Kidney epithelial cell (primary cell): Measurements from ENCODE around the gene SRRM2. TPM values are rescaled to one million over a fixed set of nuclear protein-coding genes. Genes with fewer than 3 reads are reported as not detected.

Experiments used
- DNase-seq: peaks from one replicate; pipeline ENCODE4 v3.0.0-alpha.2; 2010; ENCODE audit warnings: low read depth
- H3K27me3 ChIP-seq: 2 replicates; pipeline ENCODE4 v1.6.0; 2011; ENCODE audit warnings: low read length; ENCODE audit not compliant: control insufficient read depth, insufficient read depth
- H3K36me3 ChIP-seq: 2 replicates; pipeline ENCODE4 v1.5.1; 2011; ENCODE audit warnings: low read length; ENCODE audit not compliant: control insufficient read depth, insufficient read depth
- H3K4me3 ChIP-seq: 2 replicates; pipeline ENCODE4 v1.5.1; 2011; ENCODE audit warnings: low read depth, mild to moderate bottlenecking, control low read depth, low read length
- total RNA-seq: library from RNA; depleted of rRNA; stranded (reverse); fragments of >200 nt; gene quantifications from 2 replicates; pipeline ENCODE4 v1.2.3, GENCODE V29; 2015
- TF ChIP-seq, protein P1 (sequence below): IDR thresholded peaks from 2 replicates; pipeline ENCODE4 v1.5.1; 2011; ENCODE audit warnings: mild to moderate bottlenecking, moderate library complexity, low read length, control low read depth, inconsistent platforms; ENCODE audit not compliant: insufficient read depth, poor library complexity, severe bottlenecking

Gene SRRM2
- total RNA-seq, 1 donor from 2014 or later: 82.6 TPM

DNA sequence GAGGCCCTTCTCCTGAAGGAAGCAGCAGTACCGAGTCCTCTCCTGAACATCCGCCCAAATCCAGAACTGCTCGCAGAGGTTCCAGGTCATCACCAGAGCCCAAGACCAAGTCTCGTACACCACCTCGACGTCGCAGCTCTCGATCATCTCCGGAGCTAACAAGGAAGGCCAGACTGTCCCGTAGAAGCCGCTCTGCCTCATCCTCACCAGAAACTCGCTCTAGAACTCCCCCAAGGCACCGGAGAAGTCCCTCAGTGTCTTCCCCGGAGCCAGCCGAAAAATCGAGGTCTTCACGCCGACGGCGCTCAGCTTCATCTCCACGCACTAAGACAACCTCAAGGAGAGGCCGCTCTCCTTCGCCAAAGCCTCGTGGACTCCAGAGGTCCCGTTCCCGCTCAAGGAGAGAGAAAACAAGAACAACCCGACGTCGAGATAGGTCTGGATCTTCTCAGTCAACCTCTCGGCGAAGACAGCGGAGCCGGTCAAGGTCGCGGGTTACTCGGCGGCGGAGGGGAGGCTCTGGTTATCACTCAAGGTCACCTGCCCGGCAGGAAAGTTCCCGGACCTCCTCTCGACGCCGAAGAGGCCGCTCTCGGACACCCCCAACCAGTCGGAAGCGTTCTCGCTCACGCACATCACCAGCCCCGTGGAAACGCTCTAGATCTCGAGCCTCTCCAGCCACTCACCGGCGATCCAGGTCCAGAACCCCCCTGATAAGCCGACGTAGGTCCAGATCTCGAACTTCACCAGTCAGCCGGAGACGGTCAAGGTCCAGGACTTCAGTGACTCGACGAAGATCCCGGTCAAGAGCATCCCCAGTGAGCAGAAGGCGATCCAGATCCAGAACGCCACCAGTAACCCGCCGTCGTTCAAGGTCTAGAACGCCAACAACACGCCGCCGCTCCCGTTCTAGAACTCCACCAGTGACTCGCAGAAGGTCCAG lies 13.3 kb downstream of the SRRM2 start:
- TF ChIP-seq, protein P1, sequence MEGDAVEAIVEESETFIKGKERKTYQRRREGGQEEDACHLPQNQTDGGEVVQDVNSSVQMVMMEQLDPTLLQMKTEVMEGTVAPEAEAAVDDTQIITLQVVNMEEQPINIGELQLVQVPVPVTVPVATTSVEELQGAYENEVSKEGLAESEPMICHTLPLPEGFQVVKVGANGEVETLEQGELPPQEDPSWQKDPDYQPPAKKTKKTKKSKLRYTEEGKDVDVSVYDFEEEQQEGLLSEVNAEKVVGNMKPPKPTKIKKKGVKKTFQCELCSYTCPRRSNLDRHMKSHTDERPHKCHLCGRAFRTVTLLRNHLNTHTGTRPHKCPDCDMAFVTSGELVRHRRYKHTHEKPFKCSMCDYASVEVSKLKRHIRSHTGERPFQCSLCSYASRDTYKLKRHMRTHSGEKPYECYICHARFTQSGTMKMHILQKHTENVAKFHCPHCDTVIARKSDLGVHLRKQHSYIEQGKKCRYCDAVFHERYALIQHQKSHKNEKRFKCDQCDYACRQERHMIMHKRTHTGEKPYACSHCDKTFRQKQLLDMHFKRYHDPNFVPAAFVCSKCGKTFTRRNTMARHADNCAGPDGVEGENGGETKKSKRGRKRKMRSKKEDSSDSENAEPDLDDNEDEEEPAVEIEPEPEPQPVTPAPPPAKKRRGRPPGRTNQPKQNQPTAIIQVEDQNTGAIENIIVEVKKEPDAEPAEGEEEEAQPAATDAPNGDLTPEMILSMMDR: no peak
- Histone ChIP-seq H3K36me3 (peaks cover 7% of the 10 kb centered on the region), H3K27me3 (no peaks in the 10 kb centered on the region), H3K4me3 (no peak overlapping the region)
- no peak for DNase-seq

- Histone ChIP-seq H3K27me3 (no peaks in the 10 kb centered on the region), H3K4me3 (no peak overlapping the region), H3K36me3 (peaks cover 7% of the 10 kb centered on the region)
- DNase-seq: no peak
- TF ChIP-seq, protein P1: no peak
Measured at GRCh38 chr16:2766430-2767139, 14.1 kb downstream of the SRRM2 start.

- no peak for DNase-seq
- Histone ChIP-seq H3K36me3 (peaks cover 8% of the 10 kb centered on the region), H3K27me3 (no peaks in the 10 kb centered on the region), H3K4me3 (no peak overlapping the region)
- TF ChIP-seq, protein P1: no peak
Measured at GRCh38 chr16:2767140-2767731, 14.8 kb downstream of the SRRM2 start.

DNA sequence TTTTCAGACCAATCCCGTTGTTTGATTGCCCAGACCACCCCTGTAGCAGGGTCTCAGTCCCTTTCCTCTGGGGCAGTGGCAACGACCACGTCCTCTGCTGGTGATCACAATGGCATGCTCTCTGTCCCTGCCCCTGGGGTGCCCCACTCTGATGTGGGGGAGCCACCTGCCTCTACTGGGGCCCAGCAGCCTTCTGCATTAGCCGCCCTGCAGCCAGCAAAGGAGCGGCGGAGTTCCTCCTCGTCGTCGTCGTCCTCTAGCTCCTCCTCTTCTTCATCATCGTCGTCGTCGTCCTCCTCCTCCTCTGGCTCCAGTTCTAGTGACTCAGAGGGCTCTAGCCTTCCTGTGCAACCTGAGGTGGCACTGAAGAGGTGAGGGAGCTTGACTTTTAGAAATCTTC lies 15.5 kb downstream of the SRRM2 start:
- peaks cover 7% of the 10 kb centered on the region for H3K36me3 ChIP-seq
- no peaks in the 10 kb centered on the region for H3K27me3 ChIP-seq
- H3K4me3 ChIP-seq: no peak overlapping the region
- TF ChIP-seq, protein P1: no peak
- DNase-seq: no peak

DNA sequence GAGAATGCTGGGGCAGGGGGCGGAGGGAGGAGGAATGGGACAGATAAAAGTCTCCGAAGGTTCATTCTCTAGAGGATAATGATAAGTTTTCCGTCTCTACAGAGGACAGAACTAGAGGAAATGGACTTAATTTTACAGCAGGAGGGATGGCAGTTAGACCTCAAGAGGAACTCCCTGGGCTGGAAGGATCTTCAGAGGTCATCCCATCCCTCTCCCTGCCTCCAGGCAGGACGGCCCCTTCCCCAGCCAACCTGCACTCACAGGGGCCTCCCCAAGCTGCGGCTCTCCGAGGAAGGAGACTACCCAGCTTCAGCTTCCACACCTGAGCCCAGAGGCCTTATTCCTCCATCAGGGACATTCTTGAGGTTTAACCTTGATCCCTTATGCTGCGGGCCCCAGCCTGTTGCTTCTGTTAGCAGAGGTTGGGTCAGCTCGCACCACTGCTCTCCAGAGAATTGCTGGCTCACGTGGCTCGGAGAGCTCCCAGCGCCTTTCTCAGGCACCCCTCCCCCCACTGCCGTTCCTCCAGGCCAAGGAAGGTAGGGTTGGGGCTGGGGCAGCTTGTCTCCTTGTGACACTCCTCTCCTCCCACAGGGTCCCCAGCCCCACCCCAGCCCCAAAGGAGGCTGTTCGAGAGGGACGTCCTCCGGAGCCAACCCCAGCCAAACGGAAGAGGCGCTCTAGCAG lies 16.1 kb downstream of the SRRM2 start:
- no peak for DNase-seq

More for the DNA sequence above, 16.1 kb downstream of the SRRM2 start:
- Histone ChIP-seq H3K36me3 (peaks cover 7% of the 10 kb centered on the region), H3K4me3 (no peak overlapping the region), H3K27me3 (no peaks in the 10 kb centered on the region)
- TF ChIP-seq, protein P1: no peak
